ENCODE data around the gene PLXNA2. TPM values are rescaled to one million over a fixed set of nuclear protein-coding genes. Genes with fewer than 3 reads are reported as not detected.
A peak's percentile ranks its signal among the peaks of the same experiment; 100 is the strongest.

Gene PLXNA2
- total RNA-seq, 1 experiment from 2014 or later, result 8.7 TPM

DNA sequence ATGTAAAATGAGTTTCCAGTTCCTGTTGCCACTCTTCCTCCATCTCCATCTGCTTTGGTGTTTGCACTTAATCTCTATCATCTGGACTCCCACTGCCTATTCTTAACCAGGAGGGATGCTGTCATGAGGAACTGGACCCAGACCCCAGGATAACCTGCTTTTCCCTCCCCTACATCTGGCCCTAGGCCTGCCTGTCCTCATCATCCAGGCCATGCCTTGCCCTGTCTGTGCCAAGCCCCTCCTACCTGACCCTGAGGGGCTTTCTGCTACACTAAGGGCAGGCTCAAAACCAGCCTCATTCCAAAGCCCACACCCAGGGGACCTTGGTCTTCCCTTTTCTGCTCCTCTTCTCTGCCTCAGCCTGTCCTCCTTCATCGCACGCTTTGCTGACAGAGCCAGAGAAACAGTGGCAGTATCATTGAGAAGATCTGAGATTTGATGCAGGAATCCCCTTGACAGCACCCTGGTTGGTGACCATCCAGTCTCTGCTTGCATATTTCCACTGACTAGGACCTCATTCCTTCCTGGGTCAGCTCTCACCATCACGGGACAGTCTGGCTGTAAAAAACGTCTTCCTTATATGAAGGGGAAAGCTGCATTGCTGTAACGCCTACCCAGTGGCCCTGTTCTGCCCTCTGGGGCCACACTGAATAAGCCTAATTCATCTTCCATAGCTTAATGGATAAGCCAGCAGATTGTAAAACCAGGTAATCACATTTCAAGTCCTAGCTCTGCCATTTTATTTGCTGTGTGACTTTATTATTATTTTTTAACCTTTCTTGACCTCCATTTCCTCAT lies 38.8 kb downstream of the PLXNA2 start:
- DNase-seq (ENCODE audit: low read depth in 1 of 2, low spot score in 2 of 2), result no peak
- Histone ChIP-seq H3K27me3 (replicated peaks) (no peaks in the 10 kb centered on the region), H3K4me1 (replicated peaks) (peaks cover 97% of the 10 kb centered on the region), H3K36me3 (peaks cover 48% of the 10 kb centered on the region), H3K9me3 (replicated peaks) (no peaks in the 10 kb centered on the region), H3K27ac (peak overlapping the region; percentile 90), H3K4me3 (no peak overlapping the region)

DNA sequence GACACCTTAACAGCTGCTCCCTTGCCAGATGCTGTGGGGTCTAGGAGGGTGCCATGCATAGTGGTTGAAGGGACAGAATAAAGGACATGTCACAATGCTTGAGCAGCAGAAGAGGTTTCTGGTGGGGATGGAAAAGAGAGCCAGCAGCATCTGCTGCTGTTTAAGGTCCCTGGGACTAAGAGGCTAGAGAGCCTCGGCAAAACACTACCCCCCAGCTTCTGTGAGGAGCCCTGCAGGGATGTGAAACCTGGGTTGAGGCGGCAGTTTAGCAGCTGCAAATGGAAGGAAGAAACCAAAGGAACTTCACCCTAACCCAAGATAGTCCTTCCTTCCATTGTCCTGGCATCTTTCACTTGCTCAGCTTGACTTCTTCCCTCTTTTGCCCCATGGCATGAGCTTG lies 39.4 kb downstream of the PLXNA2 start:
- Histone ChIP-seq H3K27me3 (replicated peaks) (no peaks in the 10 kb centered on the region), H3K36me3 (peaks cover 48% of the 10 kb centered on the region), H3K4me1 (replicated peaks) (peaks cover 97% of the 10 kb centered on the region), H3K27ac (peak overlapping the region; percentile 90), H3K4me3 (no peak overlapping the region), H3K9me3 (replicated peaks) (no peaks in the 10 kb centered on the region)
- DNase-seq (ENCODE audit: low read depth in 1 of 2, low spot score in 2 of 2), result no peak

DNA sequence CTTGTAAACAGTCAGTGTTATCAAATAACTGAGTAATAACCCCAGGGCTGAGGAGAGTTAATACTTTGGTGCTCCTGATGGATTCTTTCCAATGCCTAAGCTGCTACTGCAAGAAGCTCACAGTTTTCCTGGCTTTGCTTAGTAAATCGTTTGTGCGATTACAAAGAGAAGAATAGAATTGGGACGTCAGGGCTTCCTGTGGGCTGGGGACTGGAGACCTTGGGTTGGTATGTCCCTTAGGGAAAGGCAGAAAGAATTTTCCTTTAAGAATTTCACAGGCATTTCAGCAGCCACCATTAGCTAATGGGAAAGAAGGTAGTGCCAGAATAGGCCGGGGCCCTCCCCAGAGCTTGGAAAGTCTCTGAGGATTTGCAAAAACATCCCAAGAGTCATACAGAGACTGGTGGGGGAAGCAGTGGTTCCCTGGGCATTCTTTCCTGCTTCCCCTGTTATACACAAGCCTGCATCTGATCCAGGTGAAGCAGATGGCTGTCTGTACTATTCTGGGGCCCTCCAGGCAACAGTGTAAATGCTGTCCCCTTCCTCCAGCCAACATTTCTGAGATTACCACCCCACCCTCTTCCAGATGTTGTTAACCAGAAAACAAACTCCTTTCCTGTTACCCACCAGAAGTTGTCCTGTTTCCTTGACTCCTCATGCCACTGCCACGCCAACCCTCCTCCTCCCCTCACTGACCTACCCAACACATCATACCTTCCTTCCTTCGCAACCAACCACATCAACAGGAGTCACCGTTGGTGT lies 40.2 kb downstream of the PLXNA2 start:
- Histone ChIP-seq H3K9me3 (replicated peaks) (no peaks in the 10 kb centered on the region), H3K4me3 (peak overlapping the region; percentile 15), H3K36me3 (peaks cover 41% of the 10 kb centered on the region), H3K4me1 (replicated peaks) (peaks cover 89% of the 10 kb centered on the region), H3K27ac (peak overlapping the region; percentile 90), H3K27me3 (replicated peaks) (no peaks in the 10 kb centered on the region)
- DNase-seq (ENCODE audit: low read depth in 1 of 2, low spot score in 2 of 2), result peak; percentile 73 to 86

DNA sequence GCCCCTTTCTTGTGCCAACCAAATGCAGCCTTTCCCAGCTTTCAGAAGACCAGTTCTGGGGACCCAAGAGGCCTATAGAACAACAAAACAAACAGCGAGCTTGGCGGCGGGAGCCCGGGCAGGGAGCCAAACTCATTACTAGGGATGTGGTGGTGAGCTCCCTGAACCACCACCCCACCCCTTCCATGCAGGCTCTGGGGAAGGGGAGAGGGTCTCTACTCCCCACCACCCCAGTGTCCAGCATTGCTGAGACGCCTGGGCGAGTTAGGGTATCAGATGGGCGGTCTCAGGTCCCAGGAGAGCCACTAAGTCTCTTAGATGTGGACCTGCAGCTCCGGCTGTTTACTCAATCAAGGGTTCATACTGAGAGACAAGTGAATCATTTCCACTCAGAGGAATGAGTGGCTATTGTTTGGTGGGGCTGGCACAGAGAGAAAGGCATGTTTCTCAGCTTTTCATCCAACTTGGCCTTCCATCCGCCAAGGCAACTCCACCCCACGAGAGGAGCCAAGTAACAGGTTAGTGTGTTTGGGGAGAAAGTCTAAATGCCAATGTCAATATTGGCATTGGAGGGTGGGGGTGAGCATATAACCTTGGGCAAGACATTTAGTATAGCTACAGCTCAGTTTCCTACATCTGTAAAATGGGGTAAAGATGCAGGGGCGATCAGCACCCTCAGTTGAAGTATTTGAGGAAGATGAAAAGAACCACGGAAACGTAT lies 40.9 kb downstream of the PLXNA2 start:
- DNase-seq (ENCODE audit: low read depth in 1 of 2, low spot score in 2 of 2), result peak; percentile 83 to 94
- peak overlapping the region; percentile 90 for H3K27ac ChIP-seq
- peaks cover 82% of the 10 kb centered on the region for H3K4me1 ChIP-seq (replicated peaks)
- no peaks in the 10 kb centered on the region for H3K27me3 ChIP-seq (replicated peaks)
- H3K4me3 ChIP-seq, result peak overlapping the region; percentile 15
- H3K9me3 ChIP-seq (replicated peaks), result no peaks in the 10 kb centered on the region
- peaks cover 41% of the 10 kb centered on the region for H3K36me3 ChIP-seq

DNA sequence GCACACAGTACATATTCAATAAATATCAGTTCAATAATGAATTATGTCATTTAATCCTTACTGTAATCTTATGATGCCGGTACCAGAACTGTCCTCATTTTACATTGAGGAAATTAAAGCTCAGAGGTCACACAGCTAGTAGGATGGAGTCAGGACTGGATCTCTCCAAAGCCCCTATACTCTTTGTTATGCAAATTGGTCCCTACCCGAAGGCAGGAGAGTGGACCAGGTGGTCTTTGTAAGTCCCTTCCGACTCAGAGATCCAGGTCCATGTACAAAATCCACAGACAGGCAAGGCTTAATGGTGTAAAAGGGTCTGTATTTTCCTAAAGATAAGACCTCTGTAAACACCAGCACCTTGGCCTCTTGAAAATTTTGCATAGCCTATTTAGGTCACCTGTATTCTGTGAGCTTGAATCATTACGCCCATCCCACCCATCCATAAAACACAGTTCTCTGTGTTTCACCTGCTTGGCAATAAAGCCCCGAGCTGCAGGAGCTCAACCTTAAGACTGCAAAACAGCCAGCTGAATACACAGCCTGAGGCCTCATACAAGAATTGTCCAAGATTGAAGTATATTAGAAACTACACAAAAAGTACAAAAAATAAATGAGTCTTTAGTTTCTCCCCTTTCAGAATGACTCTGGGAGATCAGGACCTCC lies 41.7 kb downstream of the PLXNA2 start:
- H3K4me1 ChIP-seq (replicated peaks), result peaks cover 75% of the 10 kb centered on the region
- H3K4me3 ChIP-seq, result no peak overlapping the region
- no peak for DNase-seq (ENCODE audit: low read depth in 1 of 2, low spot score in 2 of 2)
- no peaks in the 10 kb centered on the region for H3K27me3 ChIP-seq (replicated peaks)
- no peaks in the 10 kb centered on the region for H3K9me3 ChIP-seq (replicated peaks)
- peak overlapping the region; percentile 90 for H3K27ac ChIP-seq
- peaks cover 42% of the 10 kb centered on the region for H3K36me3 ChIP-seq

DNA sequence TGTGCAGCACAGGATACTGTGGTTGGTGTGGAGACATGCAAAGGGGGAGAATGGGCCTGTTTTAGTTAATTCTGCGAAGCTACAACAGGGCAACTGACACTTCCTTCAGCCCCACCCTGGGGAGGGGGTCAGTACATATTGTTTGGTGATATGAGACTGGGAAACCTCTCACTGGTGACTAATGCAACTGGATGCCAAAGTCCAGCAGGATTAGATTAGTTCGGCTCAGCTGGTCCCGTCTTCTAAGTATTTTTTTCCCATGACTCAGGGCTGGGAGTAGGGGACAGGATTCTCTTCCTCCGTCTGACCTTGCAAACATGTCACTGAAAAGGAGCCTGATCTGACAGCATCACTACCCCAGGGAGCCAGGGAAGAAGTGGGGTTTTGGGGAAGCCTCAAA lies 43.0 kb downstream of the PLXNA2 start:
- Histone ChIP-seq H3K4me1 (replicated peaks) (peaks cover 64% of the 10 kb centered on the region), H3K27me3 (replicated peaks) (no peaks in the 10 kb centered on the region), H3K36me3 (peaks cover 40% of the 10 kb centered on the region), H3K4me3 (no peak overlapping the region), H3K9me3 (replicated peaks) (no peaks in the 10 kb centered on the region), H3K27ac (peak overlapping the region; percentile 90)
- peak; percentile 94 to 96 for DNase-seq (ENCODE audit: low read depth in 1 of 2, low spot score in 2 of 2)

DNA sequence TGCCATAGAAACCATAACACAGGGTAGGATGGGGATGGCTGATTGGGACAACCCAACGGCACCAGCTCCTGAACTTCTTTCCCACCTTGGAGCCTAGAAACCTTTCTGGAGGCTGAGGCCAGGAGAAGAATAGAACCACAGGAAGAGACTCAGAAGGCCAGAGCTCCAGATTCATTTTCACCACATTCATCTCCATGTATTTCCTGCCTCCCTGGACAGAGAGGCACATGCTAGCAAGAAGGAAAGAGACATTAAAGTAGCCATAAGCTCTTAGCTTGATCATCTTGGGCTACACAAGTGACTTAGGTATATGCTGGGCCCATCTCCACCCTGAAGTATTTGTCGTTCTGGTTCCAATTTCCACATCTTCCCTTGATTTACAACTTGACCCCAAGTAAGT lies 44.1 kb downstream of the PLXNA2 start:
- peaks cover 53% of the 10 kb centered on the region for H3K4me1 ChIP-seq (replicated peaks)
- no peak overlapping the region for H3K4me3 ChIP-seq
- no peaks in the 10 kb centered on the region for H3K27me3 ChIP-seq (replicated peaks)

DNA sequence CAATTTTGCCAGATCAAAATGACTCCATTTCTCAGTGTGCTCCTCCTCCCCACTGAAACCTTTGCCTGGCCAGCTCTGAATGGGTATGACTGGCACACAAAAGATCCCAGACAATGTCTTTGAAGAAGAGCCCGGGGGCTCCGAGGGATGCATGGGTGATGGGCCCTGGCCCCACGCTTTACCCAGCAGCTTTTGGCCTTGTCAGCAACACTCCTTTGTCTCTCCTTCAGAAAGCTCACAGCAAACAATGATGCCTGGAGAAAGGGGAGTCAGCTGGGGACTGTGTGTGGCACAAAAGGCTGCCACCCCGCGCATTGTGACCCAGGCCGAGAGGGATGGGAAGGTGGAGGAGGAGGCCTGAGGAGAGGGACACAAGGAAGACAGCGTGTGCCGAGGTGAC lies 45.9 kb downstream of the PLXNA2 start:
- H3K27ac ChIP-seq, result no peak overlapping the region
- H3K36me3 ChIP-seq, result peaks cover 25% of the 10 kb centered on the region
- no peak overlapping the region for H3K4me3 ChIP-seq
- H3K27me3 ChIP-seq (replicated peaks), result no peaks in the 10 kb centered on the region
- H3K9me3 ChIP-seq (replicated peaks), result no peaks in the 10 kb centered on the region
- no peak for DNase-seq (ENCODE audit: low read depth in 1 of 2, low spot score in 2 of 2)
- H3K4me1 ChIP-seq (replicated peaks), result peaks cover 34% of the 10 kb centered on the region

More for the DNA sequence above, 44.1 kb downstream of the PLXNA2 start:
- Histone ChIP-seq H3K27ac (peak overlapping the region; percentile 90), H3K36me3 (peaks cover 30% of the 10 kb centered on the region), H3K9me3 (replicated peaks) (no peaks in the 10 kb centered on the region)
- DNase-seq (ENCODE audit: low read depth in 1 of 2, low spot score in 2 of 2), result no peak

DNA sequence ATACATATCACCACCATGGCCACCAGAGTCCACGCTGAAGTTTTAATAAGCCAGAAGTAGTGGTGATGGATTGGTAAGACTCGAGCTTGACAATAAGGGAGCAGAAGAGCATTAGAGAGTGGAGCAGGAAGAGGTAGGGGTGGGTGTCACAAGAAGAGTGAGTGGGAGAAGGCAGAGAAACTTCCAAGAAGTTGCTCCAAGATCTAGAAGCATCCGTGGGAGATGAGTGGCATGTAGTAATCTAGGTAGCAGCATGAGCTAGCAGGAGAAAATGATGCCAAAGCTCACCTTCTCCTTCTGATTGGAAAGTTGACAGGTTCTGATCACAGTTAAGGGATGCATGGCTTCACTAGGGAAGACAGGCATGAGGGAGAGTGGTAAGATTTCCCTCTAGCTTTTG lies 49.2 kb downstream of the PLXNA2 start:
- Histone ChIP-seq H3K4me3 (no peak overlapping the region), H3K4me1 (replicated peaks) (peaks cover 12% of the 10 kb centered on the region), H3K27ac (no peak overlapping the region), H3K9me3 (replicated peaks) (no peaks in the 10 kb centered on the region), H3K36me3 (peaks cover 36% of the 10 kb centered on the region), H3K27me3 (replicated peaks) (no peaks in the 10 kb centered on the region)
- no peak for DNase-seq (ENCODE audit: low read depth in 1 of 2, low spot score in 2 of 2)

DNA sequence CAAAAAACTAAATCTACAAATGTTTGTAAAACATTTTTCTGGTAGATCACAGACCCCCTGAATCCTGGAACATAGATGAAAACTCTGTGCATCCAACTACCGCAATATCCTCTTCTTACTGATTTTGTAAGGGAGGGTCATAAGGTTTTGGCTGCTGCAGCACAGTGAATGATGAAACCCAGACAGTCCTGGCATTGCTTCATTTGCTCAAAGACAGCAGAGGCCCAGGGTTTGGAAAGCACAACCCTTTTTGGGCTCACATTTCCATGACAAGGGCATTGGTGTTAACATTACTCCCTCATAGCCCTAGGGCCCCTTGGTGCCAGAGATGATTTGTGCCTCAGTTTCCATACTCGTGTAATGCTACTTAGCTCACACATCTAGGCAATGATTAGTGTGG lies 51.2 kb downstream of the PLXNA2 start:
- DNase-seq (ENCODE audit: low read depth in 1 of 2, low spot score in 2 of 2), result no peak
- Histone ChIP-seq H3K4me1 (replicated peaks) (peaks cover 24% of the 10 kb centered on the region), H3K9me3 (replicated peaks) (no peaks in the 10 kb centered on the region), H3K27ac (no peak overlapping the region), H3K36me3 (peaks cover 30% of the 10 kb centered on the region), H3K4me3 (no peak overlapping the region), H3K27me3 (replicated peaks) (no peaks in the 10 kb centered on the region)

DNA sequence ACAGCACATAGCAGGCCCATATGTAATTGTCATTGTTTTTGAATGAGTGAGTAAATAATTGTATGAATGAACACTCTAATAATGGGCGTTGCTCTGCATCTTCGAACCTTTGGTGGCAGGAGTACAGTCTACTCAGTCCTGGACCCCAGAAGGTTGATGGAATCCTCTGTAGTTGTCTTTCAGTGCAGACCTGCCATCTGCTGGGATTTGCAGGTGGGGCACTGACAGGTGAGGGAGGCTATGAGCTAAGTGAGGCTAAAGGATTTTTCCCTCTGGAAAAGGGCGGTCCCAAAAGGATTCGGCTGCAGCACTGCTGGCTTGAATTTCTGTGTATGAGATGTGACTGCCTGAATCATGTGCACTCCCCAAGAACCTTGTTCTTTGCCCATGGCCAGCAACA lies 53.4 kb downstream of the PLXNA2 start:
- Histone ChIP-seq H3K27me3 (replicated peaks) (no peaks in the 10 kb centered on the region), H3K36me3 (peaks cover 32% of the 10 kb centered on the region), H3K4me1 (replicated peaks) (peaks cover 31% of the 10 kb centered on the region), H3K9me3 (replicated peaks) (no peaks in the 10 kb centered on the region), H3K27ac (no peak overlapping the region), H3K4me3 (no peak overlapping the region)
- DNase-seq (ENCODE audit: low read depth in 1 of 2, low spot score in 2 of 2), result no peak

DNA sequence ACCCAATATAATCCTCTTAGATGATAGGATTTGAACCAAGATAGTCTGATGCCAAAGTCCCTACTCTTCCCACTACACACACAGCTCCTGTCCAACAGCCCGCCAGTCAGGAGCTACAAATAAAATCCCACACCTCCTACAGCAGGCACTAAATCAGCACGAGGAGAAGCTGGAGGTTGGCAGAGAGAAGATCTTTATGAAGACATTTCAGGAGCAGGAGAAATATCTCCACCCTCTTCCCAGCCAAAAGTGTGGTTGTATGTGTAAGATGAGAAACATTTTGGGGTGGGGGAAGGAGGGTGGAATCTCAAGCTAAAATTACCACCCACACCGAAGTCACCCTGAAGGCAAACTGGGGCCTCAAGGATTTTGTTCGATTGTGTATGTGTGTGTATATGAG lies 54.5 kb downstream of the PLXNA2 start:
- no peaks in the 10 kb centered on the region for H3K27me3 ChIP-seq (replicated peaks)
- peaks cover 32% of the 10 kb centered on the region for H3K36me3 ChIP-seq
- H3K27ac ChIP-seq, result peak overlapping the region; percentile 69
- H3K9me3 ChIP-seq (replicated peaks), result no peaks in the 10 kb centered on the region
- no peak overlapping the region for H3K4me3 ChIP-seq
- peak in 1 of 2 experiments; percentile 62 for DNase-seq (ENCODE audit: low read depth in 1 of 2, low spot score in 2 of 2)
- H3K4me1 ChIP-seq (replicated peaks), result peaks cover 41% of the 10 kb centered on the region

DNA sequence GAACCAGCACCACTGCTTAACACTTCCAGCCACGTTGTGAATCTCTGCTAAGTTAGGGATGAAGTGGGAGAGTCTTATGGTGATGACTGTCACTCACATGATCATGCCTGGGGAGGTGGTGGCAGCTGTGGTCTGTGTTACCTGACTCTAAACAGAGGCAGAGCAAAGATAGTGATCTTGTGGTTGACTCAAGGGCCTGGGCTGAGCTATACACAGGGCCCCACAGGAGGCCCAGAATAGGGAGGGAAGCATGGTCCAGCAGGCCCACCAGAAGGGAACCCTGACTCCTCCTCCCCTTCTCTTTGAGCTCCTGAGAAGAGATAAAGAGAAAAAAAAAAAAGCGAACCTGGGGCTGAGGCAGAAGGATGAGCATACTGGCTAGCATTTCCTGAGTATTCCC lies 55.0 kb downstream of the PLXNA2 start:
- H3K9me3 ChIP-seq (replicated peaks), result no peaks in the 10 kb centered on the region
- H3K27ac ChIP-seq, result peak overlapping the region; percentile 69
- H3K4me1 ChIP-seq (replicated peaks), result peaks cover 47% of the 10 kb centered on the region
- H3K4me3 ChIP-seq, result no peak overlapping the region
- no peaks in the 10 kb centered on the region for H3K27me3 ChIP-seq (replicated peaks)
- peak in 1 of 2 experiments; percentile 37 for DNase-seq (ENCODE audit: low read depth in 1 of 2, low spot score in 2 of 2)
- H3K36me3 ChIP-seq, result peaks cover 32% of the 10 kb centered on the region

Measured in SJSA1 (cell line).